SK-N-MC (cell line): ENCODE data around the gene TRPM5.

Source experiments
- EZH2 ChIP-seq: fragments of 200-600 bp; sonication (generic); IDR thresholded peaks from one replicate; pipeline ENCODE4 v1.6.1; 2017; ENCODE audit warnings: antibody characterized with exemption
- POLR2AphosphoS5 ChIP-seq: IDR thresholded peaks from 2 replicates; pipeline ENCODE4 v1.6.1; 2012; ENCODE audit warnings: mild to moderate bottlenecking, low read depth, low read length, borderline replicate concordance

- TF ChIP-seq POLR2AphosphoS5, result no peak
- TF ChIP-seq EZH2, result no peak
Observed at GRCh38 chr11:2452321-2453012, 8.2 kb upstream of the TRPM5 start.
